ENCODE measurements around the gene ARAP3. TPM values are rescaled to one million over a fixed set of nuclear protein-coding genes. Genes with fewer than 3 reads are reported as not detected.

Gene ARAP3
- total and polyA plus RNA-seq, 9 of the 15 experiments (the other 6 are each of a cell fraction or from before 2014, with no cell fraction given), result 0.83 to 25.7 (median 6.4) TPM

- no peak for TF ChIP-seq TSHZ1 (CRISPR knock-in tag; IDR thresholded peaks at IDR 0.05)
- peak; percentile 58 for TF ChIP-seq HMBOX1 (IDR thresholded peaks at IDR 0.05)
- TF ChIP-seq ZNF511 (CRISPR knock-in tag; IDR thresholded peaks at IDR 0.05), result no peak
- TF ChIP-seq MXI1 (IDR thresholded peaks at IDR 0.05; ENCODE audit: low read depth, low read length), result no peak
- TF ChIP-seq ZNF121 (CRISPR knock-in tag; conservative IDR thresholded peaks at IDR 0.05), result no peak
- no peak for TF ChIP-seq SNIP1 (IDR thresholded peaks at IDR 0.05; ENCODE audit: low read depth)
- TF ChIP-seq, protein P1, sequence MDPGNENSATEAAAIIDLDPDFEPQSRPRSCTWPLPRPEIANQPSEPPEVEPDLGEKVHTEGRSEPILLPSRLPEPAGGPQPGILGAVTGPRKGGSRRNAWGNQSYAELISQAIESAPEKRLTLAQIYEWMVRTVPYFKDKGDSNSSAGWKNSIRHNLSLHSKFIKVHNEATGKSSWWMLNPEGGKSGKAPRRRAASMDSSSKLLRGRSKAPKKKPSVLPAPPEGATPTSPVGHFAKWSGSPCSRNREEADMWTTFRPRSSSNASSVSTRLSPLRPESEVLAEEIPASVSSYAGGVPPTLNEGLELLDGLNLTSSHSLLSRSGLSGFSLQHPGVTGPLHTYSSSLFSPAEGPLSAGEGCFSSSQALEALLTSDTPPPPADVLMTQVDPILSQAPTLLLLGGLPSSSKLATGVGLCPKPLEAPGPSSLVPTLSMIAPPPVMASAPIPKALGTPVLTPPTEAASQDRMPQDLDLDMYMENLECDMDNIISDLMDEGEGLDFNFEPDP (CRISPR knock-in tag; IDR thresholded peaks at IDR 0.05), result no peak
- TF ChIP-seq ATF3 (IDR thresholded peaks at IDR 0.05), result peak; percentile 68; the same call in 1 of the 2 replicates
- TF ChIP-seq ATF3 (CRISPR knock-in tag; conservative IDR thresholded peaks at IDR 0.05), result no peak
- TF ChIP-seq KDM4B (IDR thresholded peaks at IDR 0.05; ENCODE audit: borderline replicate concordance in 2 of 2, low read depth in 1 of 2), result no peak
- TF ChIP-seq DIDO1 (tag; IDR thresholded peaks at IDR 0.05; ENCODE audit: low read depth), result no peak
- TF ChIP-seq ETS2 (tag; IDR thresholded peaks at IDR 0.05; ENCODE audit: borderline replicate concordance, poor library complexity, severe bottlenecking), result no peak
- no peak for TF ChIP-seq ZC3H4 (CRISPR knock-in tag; IDR thresholded peaks at IDR 0.05; ENCODE audit: borderline replicate concordance)
- TF ChIP-seq, protein P2, sequence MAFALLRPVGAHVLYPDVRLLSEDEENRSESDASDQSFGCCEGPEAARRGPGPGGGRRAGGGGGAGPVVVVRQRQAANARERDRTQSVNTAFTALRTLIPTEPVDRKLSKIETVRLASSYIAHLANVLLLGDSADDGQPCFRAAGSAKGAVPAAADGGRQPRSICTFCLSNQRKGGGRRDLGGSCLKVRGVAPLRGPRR (CRISPR knock-in tag; IDR thresholded peaks at IDR 0.05), result no peak
- TF ChIP-seq TAL1 (IDR thresholded peaks at IDR 0.05), result peak; percentile 93
- 0 out of 2 replicates have a peak, but pooled peaks have one; percentile 21 for TF ChIP-seq ZNF239 (CRISPR knock-in tag; IDR thresholded peaks at IDR 0.05)
- TF ChIP-seq ZNF165 (CRISPR knock-in tag; IDR thresholded peaks at IDR 0.05; ENCODE audit: borderline replicate concordance), result no peak
- TF ChIP-seq LARP7 (IDR thresholded peaks at IDR 0.05), result no peak
- TF ChIP-seq HOXB6 (CRISPR knock-in tag; IDR thresholded peaks at IDR 0.05; ENCODE audit: borderline replicate concordance), result no peak
- TF ChIP-seq ZNF324 (CRISPR knock-in tag; IDR thresholded peaks at IDR 0.05), result no peak
- no peak for TF ChIP-seq PPARD (CRISPR knock-in tag; IDR thresholded peaks at IDR 0.05)
Observed at GRCh38 chr5:141605523-141606277, 76.3 kb downstream of the ARAP3 start (continued).

Measured in K562 (cell line).